Fibroblast of skin of right biceps (primary cell): ENCODE data around the gene HOMER2.
"Not testable (repeated sequence)": the region's sequence is repeated elsewhere in the genome, so short reads cannot be mapped to it uniquely, and the experiment has no call there.

Experiments used
- DNase-seq: peaks from one replicate; pipeline ENCODE4 v3.0.0-alpha.2; 2013

The HOMER2 gene

GRCh38 chr15:82952158-82953081 lies at the start of gene HOMER2:
Gene HOMER2 (minus strand): TSS chr15:82952720. CDS start chr15:82952535, 185 bp downstream.
- peak; percentile 36 for DNase-seq

GRCh38 chr15:83000672-83001031 lies 48.1 kb upstream of the HOMER2 start:
- DNase-seq, result not testable (repeated sequence)

- peak; percentile 62 for DNase-seq
Observed at GRCh38 chr15:82999905-83000671, 47.6 kb upstream of the HOMER2 start.

GRCh38 chr15:82999426-82999825 lies 46.9 kb upstream of the HOMER2 start:
- no peak for DNase-seq

GRCh38 chr15:82995938-82996337 lies 43.4 kb upstream of the HOMER2 start:
- DNase-seq, result no peak

GRCh38 chr15:82995076-82995475 lies 42.6 kb upstream of the HOMER2 start:
- DNase-seq, result no peak

- DNase-seq, result no peak
Observed at GRCh38 chr15:82993144-82993543, 40.6 kb upstream of the HOMER2 start.

- no peak for DNase-seq
Observed at GRCh38 chr15:82992436-82992998, 40.0 kb upstream of the HOMER2 start.

- DNase-seq, result no peak
Observed at GRCh38 chr15:82986442-82986780, 33.9 kb upstream of the HOMER2 start.

GRCh38 chr15:82985688-82986441 lies 33.3 kb upstream of the HOMER2 start, which contains the start of gene RAMAC:
Gene RAMAC (plus strand): TSS chr15:82986210. CDS start chr15:82989019, 2,809 bp downstream.
- DNase-seq, result peak; percentile 96

- DNase-seq, result no peak
Observed at GRCh38 chr15:82980981-82981380, 28.5 kb upstream of the HOMER2 start.

- no peak for DNase-seq
Observed at GRCh38 chr15:82979726-82980125, 27.2 kb upstream of the HOMER2 start.

- no peak for DNase-seq
Observed at GRCh38 chr15:82978438-82978837, 25.9 kb upstream of the HOMER2 start.

- DNase-seq, result no peak
Observed at GRCh38 chr15:82977076-82977475, 24.6 kb upstream of the HOMER2 start.

GRCh38 chr15:82972990-82973389 lies 20.5 kb upstream of the HOMER2 start:
- no peak for DNase-seq

GRCh38 chr15:82971218-82971984 lies 18.9 kb upstream of the HOMER2 start:
- no peak for DNase-seq

GRCh38 chr15:82970696-82971095 lies 18.2 kb upstream of the HOMER2 start:
- DNase-seq, result no peak

GRCh38 chr15:82970078-82970686 lies 17.7 kb upstream of the HOMER2 start:
- DNase-seq, result no peak

GRCh38 chr15:82969353-82969752 lies 16.8 kb upstream of the HOMER2 start:
- DNase-seq, result no peak

- peak; percentile 74 for DNase-seq
Observed at GRCh38 chr15:82968066-82968465, 15.5 kb upstream of the HOMER2 start.

- DNase-seq, result no peak
Observed at GRCh38 chr15:82966671-82967071, 14.2 kb upstream of the HOMER2 start.

- DNase-seq, result no peak
Observed at GRCh38 chr15:82964890-82965289, 12.4 kb upstream of the HOMER2 start.
